ENCODE data around the gene PIK3C3. TPM values are rescaled to one million over a fixed set of nuclear protein-coding genes. Genes with fewer than 3 reads are reported as not detected.

Gene PIK3C3
- total RNA-seq, 4 donors from 2014 or later, result 20.2 to 70.7 (median 45.2) TPM

DNA sequence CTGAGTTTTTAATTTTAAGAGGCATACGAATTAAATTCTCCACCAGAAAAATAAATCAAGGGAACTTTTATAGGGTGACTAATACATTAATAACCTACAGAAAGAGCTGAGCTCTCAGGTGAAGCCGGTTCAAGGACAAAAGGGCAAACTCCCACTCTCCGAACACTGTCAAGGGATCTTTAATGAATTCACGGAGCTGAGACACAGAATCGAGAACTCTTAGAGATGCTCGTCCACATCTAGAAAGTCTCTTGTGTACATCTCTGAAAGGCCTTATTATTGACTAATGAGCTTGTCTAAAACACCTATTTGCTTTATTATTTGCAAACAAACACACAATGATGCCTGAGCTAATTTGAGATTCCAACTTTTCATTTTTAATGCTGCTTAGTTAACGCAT lies 33.3 kb upstream of the PIK3C3 start:
- TF ChIP-seq EP300 (IDR thresholded peaks at IDR 0.05; ENCODE audit: low read depth) (no peak), POLR2AphosphoS5 (IDR thresholded peaks at IDR 0.05) (no peak), POLR2A (IDR thresholded peaks at IDR 0.05) (no peak), CTCF (IDR thresholded peaks at IDR 0.05) (no peak)
- Histone ChIP-seq H3K9me3 (no peaks in the 10 kb centered on the region), H3K27me3 (no peaks in the 10 kb centered on the region), H3K4me1 (no peaks in the 10 kb centered on the region), H3K27ac (no peak overlapping the region), H3K36me3 (no peaks in the 10 kb centered on the region), H3K4me3 (no peak overlapping the region)
- intact Hi-C loops (cut with DNase I; ENCODE audit: low total_unique reads), result no loop called here
- no peak for DNase-seq
- in situ Hi-C loops (cut with MboI; ENCODE audit: low pct_ligation_motif_present in 1 of 4, low pct_unique_long_range_greater_than_20kb in 1 of 4, low sequenced_read_pairs in 3 of 4), result no loop called here
- WGBS, 2 donors (ENCODE audit: low coverage in 1 of 2), result 80 to 85% methylated on average over 7 of the region's 7 CpGs

DNA sequence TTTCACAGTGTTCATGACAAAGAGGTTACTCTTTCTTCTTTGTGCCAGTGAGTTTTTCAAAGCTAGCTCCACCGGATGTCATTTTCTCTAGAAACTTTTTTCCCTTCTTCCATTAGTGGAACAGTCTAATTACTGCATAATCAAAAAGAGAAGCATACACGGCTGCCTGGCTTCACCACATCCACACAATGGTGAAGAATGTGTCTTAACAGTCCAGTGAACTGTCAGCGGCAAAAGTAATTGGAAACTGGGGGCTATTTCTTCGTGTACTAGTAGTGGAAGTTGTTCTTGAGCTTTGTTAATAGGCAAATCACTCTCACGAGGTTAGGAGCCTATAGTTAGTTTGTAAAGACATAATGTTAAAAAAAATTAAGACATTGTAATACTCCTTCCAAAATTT lies 32.9 kb upstream of the PIK3C3 start:
- TF ChIP-seq CTCF (IDR thresholded peaks at IDR 0.05), result no peak
- no peaks in the 10 kb centered on the region for H3K36me3 ChIP-seq
- in situ Hi-C loops (cut with MboI; ENCODE audit: low pct_ligation_motif_present in 1 of 4, low pct_unique_long_range_greater_than_20kb in 1 of 4, low sequenced_read_pairs in 3 of 4) (no loop called here), intact Hi-C loops (cut with DNase I; ENCODE audit: low total_unique reads) (no loop called here)
- H3K9me3 ChIP-seq, result no peaks in the 10 kb centered on the region
- DNase-seq, result no peak
- H3K4me3 ChIP-seq, result no peak overlapping the region
- WGBS, 2 donors (ENCODE audit: low coverage in 1 of 2), result 76 to 83% methylated on average over 5 of the region's 5 CpGs
- H3K4me1 ChIP-seq, result no peaks in the 10 kb centered on the region
- H3K27ac ChIP-seq, result no peak overlapping the region
- no peaks in the 10 kb centered on the region for H3K27me3 ChIP-seq

GRCh38 chr18:41922841-41923240 lies 32.2 kb upstream of the PIK3C3 start:
- TF ChIP-seq POLR2AphosphoS5 (IDR thresholded peaks at IDR 0.05) (no peak), POLR2A (IDR thresholded peaks at IDR 0.05) (no peak), EP300 (IDR thresholded peaks at IDR 0.05; ENCODE audit: low read depth) (no peak), CTCF (IDR thresholded peaks at IDR 0.05) (no peak)
- H3K9me3 ChIP-seq, result no peaks in the 10 kb centered on the region
- no peak for DNase-seq
- no peak overlapping the region for H3K27ac ChIP-seq
- H3K36me3 ChIP-seq, result no peaks in the 10 kb centered on the region
- no peak overlapping the region for H3K4me3 ChIP-seq
- intact Hi-C loops (cut with DNase I; ENCODE audit: low total_unique reads) (no loop called here), in situ Hi-C loops (cut with MboI; ENCODE audit: low pct_ligation_motif_present in 1 of 4, low pct_unique_long_range_greater_than_20kb in 1 of 4, low sequenced_read_pairs in 3 of 4) (no loop called here)
- WGBS, 2 donors (ENCODE audit: low coverage in 1 of 2), result 63 to 74% methylated on average over 1 of the region's 1 CpG
- no peaks in the 10 kb centered on the region for H3K4me1 ChIP-seq
- no peaks in the 10 kb centered on the region for H3K27me3 ChIP-seq

GRCh38 chr18:41923446-41923845 lies 31.6 kb upstream of the PIK3C3 start:
- intact Hi-C loops (cut with DNase I; ENCODE audit: low total_unique reads) (no loop called here), in situ Hi-C loops (cut with MboI; ENCODE audit: low pct_ligation_motif_present in 1 of 4, low pct_unique_long_range_greater_than_20kb in 1 of 4, low sequenced_read_pairs in 3 of 4) (no loop called here)
- Histone ChIP-seq H3K27ac (no peak overlapping the region), H3K36me3 (no peaks in the 10 kb centered on the region), H3K27me3 (no peaks in the 10 kb centered on the region), H3K4me1 (no peaks in the 10 kb centered on the region), H3K4me3 (no peak overlapping the region), H3K9me3 (no peaks in the 10 kb centered on the region)
- no peak for DNase-seq
- TF ChIP-seq POLR2A (IDR thresholded peaks at IDR 0.05) (no peak), EP300 (IDR thresholded peaks at IDR 0.05; ENCODE audit: low read depth) (no peak)

- no peak overlapping the region for H3K4me3 ChIP-seq
- TF ChIP-seq POLR2A (IDR thresholded peaks at IDR 0.05), result no peak
- TF ChIP-seq EP300 (IDR thresholded peaks at IDR 0.05; ENCODE audit: low read depth), result no peak
- TF ChIP-seq CTCF (IDR thresholded peaks at IDR 0.05), result no peak
- TF ChIP-seq POLR2AphosphoS5 (IDR thresholded peaks at IDR 0.05), result no peak
- no peaks in the 10 kb centered on the region for H3K36me3 ChIP-seq
- in situ Hi-C loops (cut with MboI; ENCODE audit: low pct_ligation_motif_present in 1 of 4, low pct_unique_long_range_greater_than_20kb in 1 of 4, low sequenced_read_pairs in 3 of 4), result no loop called here
- DNase-seq, result no peak
- intact Hi-C loops (cut with DNase I; ENCODE audit: low total_unique reads), result no loop called here
- H3K4me1 ChIP-seq, result no peaks in the 10 kb centered on the region
- H3K27me3 ChIP-seq, result no peaks in the 10 kb centered on the region
- H3K27ac ChIP-seq, result no peak overlapping the region
- H3K9me3 ChIP-seq, result no peaks in the 10 kb centered on the region
Observed at GRCh38 chr18:41928581-41928980, 26.5 kb upstream of the PIK3C3 start.
